Measurements from ENCODE around the gene SGMS1. TPM values are rescaled to one million over a fixed set of nuclear protein-coding genes. Genes with fewer than 3 reads are reported as not detected.

Gene SGMS1
- polyA plus RNA-seq, 1 donor from 2014 or later, result 8.0 TPM

DNA sequence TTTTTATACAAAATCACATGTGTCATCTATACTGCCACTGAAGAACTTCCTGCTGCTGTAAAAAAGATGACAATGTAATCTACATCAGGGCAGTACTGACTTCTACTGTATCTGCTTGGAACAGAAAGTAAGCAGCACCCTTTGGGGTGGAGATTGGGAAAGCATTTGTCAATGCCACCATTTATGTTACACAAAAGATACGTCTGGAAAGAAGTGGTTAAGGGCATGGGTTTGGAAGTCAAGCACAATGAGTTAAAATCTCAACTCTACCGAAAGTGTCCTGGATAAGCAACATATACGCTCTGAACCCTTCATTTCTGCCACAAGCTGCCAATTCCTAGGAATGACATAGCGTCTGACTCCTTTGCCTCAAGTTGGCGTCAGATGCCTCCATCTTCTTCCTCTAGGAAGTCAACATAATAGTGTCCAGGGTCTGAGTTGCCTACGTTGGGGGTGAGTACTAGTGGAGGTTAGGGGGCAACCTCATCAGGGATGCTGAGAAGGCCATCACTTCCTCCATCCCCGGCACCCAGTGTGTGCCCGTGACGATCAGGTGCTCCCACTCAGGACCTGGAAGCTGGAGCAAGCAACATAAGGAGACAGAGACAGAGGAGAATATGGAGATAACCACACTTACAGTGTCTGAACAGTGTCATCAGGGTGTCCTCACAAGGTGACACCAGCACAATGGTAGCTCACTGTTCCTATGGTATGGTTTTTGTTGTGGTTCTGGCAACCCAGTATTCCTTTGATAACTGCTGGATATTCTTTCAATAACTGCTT, 58.3 kb downstream of the SGMS1 start:
- Histone ChIP-seq H3K27ac (ENCODE audit: low read length) (no peak overlapping the region), H3K79me2 (replicated peaks; ENCODE audit: insufficient read depth, low read length) (no peaks in the 10 kb centered on the region), H3F3A (ENCODE audit: insufficient read depth, low read length, poor library complexity, severe bottlenecking) (no peaks in the 10 kb centered on the region), H3K4me2 (ENCODE audit: low read length) (no peak overlapping the region), H3K9me3 (ENCODE audit: low read length) (no peaks in the 10 kb centered on the region), H3K4me3 (ENCODE audit: low read length) (no peak overlapping the region), H3K36me3 (ENCODE audit: insufficient read depth, low read length) (no peaks in the 10 kb centered on the region), H3K9me2 (ENCODE audit: insufficient read depth, low read length) (no peaks in the 10 kb centered on the region), H3K9ac (ENCODE audit: low read length) (no peak overlapping the region), H2AFZ (ENCODE audit: low read depth, low read length) (no peak overlapping the region), H3K27me3 (ENCODE audit: insufficient read depth, low read depth, low read length) (no peaks in the 10 kb centered on the region), H4K20me1 (ENCODE audit: insufficient read depth) (no peaks in the 10 kb centered on the region)
- TF ChIP-seq SMC3 (conservative IDR thresholded peaks at IDR 0.05; ENCODE audit: poor library complexity), result no peak
- TF ChIP-seq TAF1 (IDR thresholded peaks at IDR 0.05; ENCODE audit: low read depth), result no peak
- no peak for TF ChIP-seq POLR2AphosphoS5 (IDR thresholded peaks at IDR 0.05)
- TF ChIP-seq MXI1 (conservative IDR thresholded peaks at IDR 0.05; ENCODE audit: poor library complexity, severe bottlenecking), result no peak
- no peak for TF ChIP-seq EP300 (conservative IDR thresholded peaks at IDR 0.05; ENCODE audit: poor library complexity, severe bottlenecking)
- TF ChIP-seq REST (IDR thresholded peaks at IDR 0.05; ENCODE audit: borderline replicate concordance), result no peak
- TF ChIP-seq, protein P1, sequence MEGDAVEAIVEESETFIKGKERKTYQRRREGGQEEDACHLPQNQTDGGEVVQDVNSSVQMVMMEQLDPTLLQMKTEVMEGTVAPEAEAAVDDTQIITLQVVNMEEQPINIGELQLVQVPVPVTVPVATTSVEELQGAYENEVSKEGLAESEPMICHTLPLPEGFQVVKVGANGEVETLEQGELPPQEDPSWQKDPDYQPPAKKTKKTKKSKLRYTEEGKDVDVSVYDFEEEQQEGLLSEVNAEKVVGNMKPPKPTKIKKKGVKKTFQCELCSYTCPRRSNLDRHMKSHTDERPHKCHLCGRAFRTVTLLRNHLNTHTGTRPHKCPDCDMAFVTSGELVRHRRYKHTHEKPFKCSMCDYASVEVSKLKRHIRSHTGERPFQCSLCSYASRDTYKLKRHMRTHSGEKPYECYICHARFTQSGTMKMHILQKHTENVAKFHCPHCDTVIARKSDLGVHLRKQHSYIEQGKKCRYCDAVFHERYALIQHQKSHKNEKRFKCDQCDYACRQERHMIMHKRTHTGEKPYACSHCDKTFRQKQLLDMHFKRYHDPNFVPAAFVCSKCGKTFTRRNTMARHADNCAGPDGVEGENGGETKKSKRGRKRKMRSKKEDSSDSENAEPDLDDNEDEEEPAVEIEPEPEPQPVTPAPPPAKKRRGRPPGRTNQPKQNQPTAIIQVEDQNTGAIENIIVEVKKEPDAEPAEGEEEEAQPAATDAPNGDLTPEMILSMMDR (IDR thresholded peaks at IDR 0.05; ENCODE audit: poor library complexity, severe bottlenecking), result no peak
- no peak for TF ChIP-seq RAD21 (conservative IDR thresholded peaks at IDR 0.05)
- no peak for TF ChIP-seq EZH2 (IDR thresholded peaks at IDR 0.05; ENCODE audit: borderline replicate concordance, insufficient read depth, low read length, poor library complexity, severe bottlenecking)

DNA sequence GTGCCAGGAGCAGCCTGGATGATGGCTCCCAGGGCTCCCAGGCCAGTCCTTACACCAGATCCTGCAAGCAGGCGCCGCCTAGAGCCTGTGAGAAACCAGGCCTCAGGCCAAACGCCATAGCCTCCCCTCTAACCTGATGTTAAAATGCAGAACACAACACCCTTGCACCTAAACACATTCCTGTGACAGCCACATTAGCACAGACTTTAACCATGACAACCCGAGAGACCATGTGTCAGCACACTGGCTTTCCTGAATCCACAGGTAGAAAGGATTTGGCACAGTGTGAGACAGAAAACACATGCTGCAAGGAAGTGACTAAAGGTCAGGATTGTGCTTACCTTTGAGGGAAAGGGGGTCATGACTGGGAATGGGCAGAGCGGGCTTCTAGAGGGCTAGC, 59.9 kb downstream of the SGMS1 start:
- Histone ChIP-seq H2AFZ (ENCODE audit: low read depth, low read length) (no peak overlapping the region), H3F3A (ENCODE audit: insufficient read depth, low read length, poor library complexity, severe bottlenecking) (no peaks in the 10 kb centered on the region), H3K9ac (ENCODE audit: low read length) (no peak overlapping the region), H3K4me2 (ENCODE audit: low read length) (no peak overlapping the region), H3K4me3 (ENCODE audit: low read length) (no peak overlapping the region), H4K20me1 (ENCODE audit: insufficient read depth) (no peaks in the 10 kb centered on the region), H3K27ac (ENCODE audit: low read length) (no peak overlapping the region), H3K27me3 (ENCODE audit: insufficient read depth, low read depth, low read length) (no peaks in the 10 kb centered on the region), H3K79me2 (replicated peaks; ENCODE audit: insufficient read depth, low read length) (no peaks in the 10 kb centered on the region), H3K9me2 (ENCODE audit: insufficient read depth, low read length) (no peaks in the 10 kb centered on the region), H3K36me3 (ENCODE audit: insufficient read depth, low read length) (no peaks in the 10 kb centered on the region), H3K9me3 (ENCODE audit: low read length) (no peaks in the 10 kb centered on the region)
- TF ChIP-seq POLR2AphosphoS5 (IDR thresholded peaks at IDR 0.05), result no peak
- TF ChIP-seq TAF1 (IDR thresholded peaks at IDR 0.05; ENCODE audit: low read depth), result no peak
- no peak for TF ChIP-seq MXI1 (conservative IDR thresholded peaks at IDR 0.05; ENCODE audit: poor library complexity, severe bottlenecking)
- TF ChIP-seq RAD21 (conservative IDR thresholded peaks at IDR 0.05), result no peak

All from neural cell (in vitro differentiated cells).